HL-60 (cell line): ENCODE measurements around the gene ATP6V1C2.

Experiments used
- CTCF ChIP-seq: IDR thresholded peaks from one replicate; pipeline ENCODE4 v1.5.1; 2011; ENCODE audit warnings: low read length, control low read depth, inconsistent platforms; ENCODE audit not compliant: insufficient read depth
- GABPA ChIP-seq: IDR thresholded peaks from 2 replicates; pipeline ENCODE4 v1.6.1; 2012; ENCODE audit warnings: low read depth
- POLR2AphosphoS5 ChIP-seq: IDR thresholded peaks from 2 replicates; pipeline ENCODE4 v1.6.1; 2012; ENCODE audit warnings: low read depth
- REST ChIP-seq: IDR thresholded peaks from 2 replicates; pipeline ENCODE4 v1.6.1; 2012; ENCODE audit warnings: low read depth; ENCODE audit not compliant: insufficient replicate concordance
- SPI1 ChIP-seq: IDR thresholded peaks from 2 replicates; pipeline ENCODE4 v1.6.1; 2012; ENCODE audit warnings: low read depth, mild to moderate bottlenecking, borderline replicate concordance

GRCh38 chr2:10830641-10831399 lies 109.4 kb downstream of the ATP6V1C2 start:
- TF ChIP-seq CTCF, result no peak
- TF ChIP-seq POLR2AphosphoS5, result no peak
- TF ChIP-seq GABPA, result no peak
- TF ChIP-seq SPI1, result no peak
- no peak for TF ChIP-seq REST
